ENCODE data around the gene ATG10.
"Not testable (repeated sequence)": the region's sequence is repeated elsewhere in the genome, so short reads cannot be mapped to it uniquely, and the experiment has no call there.

Gene ATG10

GRCh38 chr5:82139837-82140236 is 168.0 kb downstream of the ATG10 start:
- not testable (repeated sequence) for FAIRE-seq

GRCh38 chr5:82142217-82142841 is 170.5 kb downstream of the ATG10 start:
- FAIRE-seq, result no peak

DNA sequence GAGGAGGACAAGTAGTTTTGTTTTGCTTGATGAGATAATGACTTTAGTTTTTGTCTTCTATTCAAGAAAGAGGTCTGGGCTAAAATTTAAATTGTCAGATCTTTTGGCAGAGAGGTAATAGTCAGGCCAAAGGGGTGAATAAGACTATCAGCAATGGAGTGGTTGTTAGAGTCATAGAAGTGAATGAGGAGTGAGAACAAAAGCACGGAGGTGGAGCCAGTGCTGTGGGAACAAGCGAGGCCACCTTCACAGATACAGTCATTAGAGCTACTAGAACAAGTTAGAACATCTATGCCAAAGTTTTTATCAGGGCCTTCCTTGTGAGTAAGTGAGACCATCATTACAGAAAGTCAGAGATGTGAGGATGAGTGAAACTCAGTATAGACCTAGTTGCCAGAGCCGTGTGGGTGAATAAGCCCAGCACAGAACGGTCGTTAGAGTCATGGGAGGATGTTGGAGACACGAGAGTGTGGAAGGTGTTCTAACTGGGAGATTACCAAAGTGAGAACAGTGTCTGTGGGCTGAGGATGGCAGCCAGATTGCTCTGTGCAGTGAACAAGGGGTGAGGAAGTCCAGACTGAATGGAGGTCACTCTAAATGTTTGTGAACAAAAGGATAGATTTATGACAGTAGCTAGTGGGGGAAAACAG is 171.2 kb downstream of the ATG10 start:
- no peak for FAIRE-seq

GRCh38 chr5:82147860-82148573 is 176.2 kb downstream of the ATG10 start:
- FAIRE-seq, result no peak

DNA sequence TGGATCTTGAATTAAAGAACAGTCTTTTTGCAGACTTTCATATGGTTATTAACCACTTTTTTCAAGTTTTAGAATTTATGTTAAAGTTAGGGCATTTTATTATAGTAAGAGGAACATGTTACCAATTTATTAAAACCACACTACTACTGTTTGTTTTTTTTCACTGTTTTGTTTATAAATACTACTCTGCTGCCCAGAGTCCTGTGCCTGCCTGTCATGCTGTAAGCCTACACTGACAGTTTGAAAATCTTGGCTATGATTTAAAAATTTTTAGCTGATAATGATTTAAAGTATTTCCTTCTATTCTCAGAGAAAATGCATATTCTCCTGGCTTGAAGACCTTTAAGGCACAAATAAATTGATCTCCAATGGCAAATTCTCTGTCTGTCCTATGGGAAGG is 177.6 kb downstream of the ATG10 start:
- no peak for FAIRE-seq

GRCh38 chr5:82150559-82150958 is 178.7 kb downstream of the ATG10 start:
- FAIRE-seq, result no peak

GRCh38 chr5:82151204-82151603 is 179.4 kb downstream of the ATG10 start:
- FAIRE-seq, result no peak

DNA sequence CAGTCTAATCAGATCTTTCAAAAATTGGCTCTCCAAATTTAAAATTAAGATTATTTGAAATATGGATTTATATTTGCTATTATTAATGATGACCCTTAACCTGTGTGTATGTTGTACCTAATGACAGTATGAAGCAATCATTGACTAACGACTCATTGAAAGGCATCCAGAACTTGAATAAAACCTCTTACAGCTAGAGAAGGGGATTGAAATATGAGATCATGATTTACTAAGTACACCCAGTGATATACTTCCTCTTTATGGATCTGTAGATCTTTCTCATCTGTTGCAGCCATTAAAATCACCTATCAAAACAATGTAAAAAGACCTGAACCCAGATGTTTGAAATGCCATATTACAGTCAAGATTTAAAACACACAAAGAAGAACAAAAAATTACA is 179.8 kb downstream of the ATG10 start:
- no peak for FAIRE-seq

DNA sequence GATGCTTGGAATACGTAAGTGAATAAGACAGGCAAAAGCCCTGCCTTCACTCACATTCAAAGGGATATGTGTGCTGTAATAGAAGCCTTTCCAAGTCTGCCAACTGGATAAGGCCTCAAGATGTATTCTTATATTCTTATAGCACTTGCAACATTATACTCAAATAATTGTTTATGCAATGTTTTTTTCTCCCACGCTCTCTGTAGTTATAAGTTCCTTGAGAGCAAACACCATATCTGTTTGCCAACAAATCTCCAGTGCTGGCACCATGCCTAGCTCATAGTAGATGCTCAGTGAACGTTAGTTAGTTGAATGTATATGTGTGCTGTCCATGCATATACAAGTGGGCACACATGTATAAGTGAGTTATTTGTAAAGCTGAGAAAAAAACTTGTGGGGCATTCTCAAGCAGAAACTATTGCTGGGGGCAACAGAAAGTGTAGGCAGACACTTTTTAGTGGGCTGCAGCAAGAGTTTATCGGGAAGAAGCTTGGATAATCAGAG is 181.2 kb downstream of the ATG10 start:
- FAIRE-seq, result no peak

DNA sequence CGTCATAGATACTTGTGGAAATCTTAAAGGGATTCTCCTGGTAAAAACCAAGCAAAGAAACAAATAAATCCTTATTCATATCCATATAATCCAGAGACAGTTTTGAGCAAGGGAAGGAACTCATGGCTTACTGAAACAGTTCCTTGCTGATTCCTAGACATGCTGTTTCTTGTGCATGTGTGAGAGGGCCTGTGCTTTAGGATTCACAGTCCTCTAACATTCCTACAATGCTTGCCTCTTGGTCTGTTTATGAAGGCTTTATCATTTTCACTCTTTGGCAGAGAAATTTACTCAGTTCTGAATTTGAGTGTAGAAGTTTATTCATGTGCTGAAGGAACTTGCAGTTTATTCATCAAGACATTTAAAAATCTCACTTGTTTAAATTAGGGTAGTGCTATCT is 183.0 kb downstream of the ATG10 start:
- FAIRE-seq, result no peak

DNA sequence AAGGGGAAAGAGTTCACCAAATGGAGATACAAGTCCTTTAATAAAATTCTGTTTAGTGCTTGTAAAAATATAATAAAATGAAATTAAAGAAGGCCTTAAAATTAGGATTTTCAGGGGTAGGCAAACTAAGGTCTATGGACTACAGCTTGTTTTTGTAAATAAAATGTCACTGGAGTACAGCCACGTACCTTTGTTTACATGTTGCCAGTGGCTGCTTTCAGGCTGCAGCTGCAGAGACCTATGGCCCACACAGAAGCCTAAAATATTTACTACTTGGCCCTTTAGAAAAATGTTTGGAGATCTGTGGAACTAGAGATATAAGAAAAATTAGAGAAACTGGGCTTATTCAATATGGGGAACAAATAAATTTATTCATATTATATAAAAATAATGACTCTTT is 183.5 kb downstream of the ATG10 start:
- FAIRE-seq, result no peak

GRCh38 chr5:82156874-82157273 is 185.1 kb downstream of the ATG10 start:
- no peak for FAIRE-seq

- no peak for FAIRE-seq
Measured at GRCh38 chr5:82158755-82159413, 187.1 kb downstream of the ATG10 start.

- no peak for FAIRE-seq
Measured at GRCh38 chr5:82160948-82161347, 189.1 kb downstream of the ATG10 start.

DNA sequence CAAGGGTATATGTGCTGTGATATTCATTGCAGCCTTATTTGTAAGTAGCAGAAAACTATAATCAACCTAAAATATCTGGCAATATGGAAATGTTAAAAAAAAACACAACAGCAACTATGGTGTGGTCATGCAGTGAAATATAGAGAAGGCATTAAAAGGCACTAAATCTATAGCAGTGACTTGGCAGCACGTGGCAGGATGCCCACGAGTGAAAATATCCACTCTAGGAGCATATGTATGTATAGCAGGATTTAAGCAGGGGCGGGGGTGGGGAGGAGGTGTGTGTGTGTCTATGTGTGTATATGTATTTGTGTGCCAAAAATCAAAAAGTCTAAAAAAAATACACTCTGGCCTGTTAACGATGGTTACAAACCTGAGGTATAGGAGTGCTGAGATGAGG is 190.8 kb downstream of the ATG10 start:
- FAIRE-seq, result no peak

DNA sequence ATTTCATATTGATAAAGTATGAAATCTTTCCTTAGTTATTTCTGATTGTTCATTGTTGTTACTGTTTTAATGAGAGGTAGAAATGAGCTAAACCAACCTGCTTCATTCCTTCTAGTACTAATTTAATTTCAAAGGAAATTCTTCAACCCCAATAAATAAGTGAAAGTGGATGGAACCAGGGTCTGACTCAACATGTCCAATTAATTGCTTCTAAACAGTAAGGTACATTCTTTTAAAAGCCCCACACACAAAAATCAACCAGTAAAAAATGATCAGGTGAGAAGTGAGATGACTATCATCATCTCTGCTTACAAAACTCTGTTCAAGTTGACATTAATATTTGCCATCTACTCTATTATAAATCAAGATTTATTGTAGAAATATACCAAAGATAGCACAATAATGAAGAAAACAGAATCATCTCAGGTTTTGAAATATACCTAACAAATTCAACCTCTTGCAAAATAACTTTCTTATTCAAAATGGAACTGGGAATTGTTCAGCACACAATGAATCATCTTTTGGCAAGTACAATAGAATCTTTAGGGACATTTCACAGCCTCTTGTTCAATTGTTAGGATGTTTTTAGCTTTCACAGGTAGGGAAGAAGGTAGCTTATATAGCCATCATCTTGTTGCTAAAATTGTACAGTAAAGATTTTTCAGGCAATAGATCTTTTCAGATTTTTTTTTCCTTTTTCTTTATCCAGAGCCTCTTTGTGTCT is 191.8 kb downstream of the ATG10 start:
- FAIRE-seq, result peak; percentile 21

DNA sequence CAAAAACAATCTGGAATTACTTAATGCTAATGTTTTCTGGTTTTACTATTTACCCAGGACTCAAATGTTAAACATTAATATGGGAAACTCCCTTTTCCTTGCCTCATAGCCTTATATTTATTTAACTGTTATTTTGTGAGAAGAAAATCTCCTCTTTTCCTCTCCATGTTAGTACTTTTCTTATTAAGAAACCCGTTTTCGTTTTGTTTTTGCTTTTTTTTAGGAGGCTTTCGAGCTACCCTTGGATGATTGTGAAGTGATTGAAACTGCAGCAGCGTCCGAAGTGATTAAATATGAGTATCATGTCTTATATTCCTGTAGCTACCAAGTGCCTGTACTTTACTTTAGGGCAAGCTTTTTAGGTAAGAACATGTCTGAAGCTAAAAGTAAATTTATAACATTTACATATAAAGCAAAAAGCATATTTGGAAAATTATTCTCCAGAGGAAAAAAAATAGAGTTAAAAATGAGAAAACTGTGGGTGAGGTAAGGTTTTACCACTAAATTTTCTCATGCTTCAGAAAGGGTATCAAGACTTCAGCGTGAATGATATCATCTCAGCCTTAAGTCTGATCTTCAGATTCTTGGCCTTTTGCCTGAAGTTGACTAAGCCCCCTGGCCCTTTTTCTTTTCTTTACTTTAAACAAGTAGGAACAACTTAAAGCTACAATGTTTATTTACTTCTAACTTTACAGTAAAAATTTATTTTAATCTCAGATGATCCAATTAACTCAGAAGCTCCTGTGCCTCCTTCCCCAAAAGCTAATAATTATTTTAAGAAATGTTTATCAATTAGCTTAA is 192.6 kb downstream of the ATG10 start:
- peak; percentile 82 for FAIRE-seq

DNA sequence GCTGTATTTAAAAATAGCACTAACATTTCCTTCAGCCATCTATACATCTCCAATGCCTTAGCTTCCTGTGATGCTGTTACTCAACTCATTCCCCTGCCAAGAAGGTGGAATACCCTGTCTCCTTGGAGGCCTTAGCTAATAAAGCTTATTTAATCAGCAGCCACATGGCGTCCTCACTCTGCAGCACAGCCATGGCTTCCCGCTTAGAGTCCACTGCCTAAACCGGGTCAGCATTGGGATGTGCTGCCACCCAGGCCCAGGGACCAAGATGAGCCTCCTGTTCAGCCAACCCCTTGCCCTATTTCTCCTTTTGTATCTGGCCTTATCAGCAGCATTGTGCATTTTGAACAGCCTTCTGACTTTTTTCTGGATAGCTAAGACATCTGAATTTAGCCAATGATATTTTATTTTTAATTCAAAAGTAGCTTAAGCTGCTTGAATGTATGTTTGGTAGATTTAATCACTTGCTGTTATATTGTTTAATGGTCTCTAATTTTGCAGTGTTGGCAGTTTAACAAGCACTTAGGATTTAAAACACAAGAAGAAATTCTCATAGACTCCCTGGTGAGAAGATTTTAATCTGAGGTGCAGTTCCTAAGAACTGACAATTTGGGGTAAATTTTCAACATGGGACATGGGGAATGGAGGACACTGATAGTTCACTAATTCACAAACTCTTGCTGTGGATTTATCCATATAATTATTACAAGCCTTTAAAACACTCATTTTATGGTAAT is 193.3 kb downstream of the ATG10 start:
- no peak for FAIRE-seq

GRCh38 chr5:82165740-82166530 is 194.1 kb downstream of the ATG10 start:
- FAIRE-seq, result peak; percentile 91

- no peak for FAIRE-seq
Measured at GRCh38 chr5:82167372-82167935, 195.6 kb downstream of the ATG10 start.
